BJ (cell line): Measurements from ENCODE around the gene SHMT2. TPM values are rescaled to one million over a fixed set of nuclear protein-coding genes. Genes with fewer than 3 reads are reported as not detected.

Source experiments
- CTCF ChIA-PET: fragments of 350-600 bp; formaldehyde crosslinking; extraction: SDS; loops from one replicate; lab custom pipeline; 2021; ENCODE audit warnings: antibody characterized with exemption, inconsistent platforms; lab: Yijun Ruan, JAX
- POLR2A ChIA-PET: fragments of 300-600 bp; sonication (Branson Sonifier 250); formaldehyde crosslinking; extraction: SDS; loops from one replicate; lab custom pipeline; 2021; ENCODE audit warnings: antibody characterized with exemption; lab: Charles Lee
- DNase-seq: peaks from one replicate; pipeline ENCODE4 v3.0.0-alpha.2; 2011; ENCODE audit warnings: low read depth
- H3K27me3 ChIP-seq: 2 replicates; pipeline ENCODE4 v1.6.0; 2011; ENCODE audit warnings: low read length; ENCODE audit not compliant: control insufficient read depth, insufficient read depth
- H3K36me3 ChIP-seq: 2 replicates; pipeline ENCODE4 v1.5.1; 2011; ENCODE audit warnings: low read length; ENCODE audit not compliant: control insufficient read depth, insufficient read depth
- H3K4me3 ChIP-seq: 2 replicates; pipeline ENCODE4 v1.5.1; 2011; ENCODE audit warnings: low read depth, mild to moderate bottlenecking, control low read depth, low read length
- polyA plus RNA-seq: library from polyadenylated mRNA; depleted of rRNA; stranded (reverse); fragments of >200 nt; gene quantifications from 2 replicates; pipeline ENCODE4 v1.2.3, GENCODE V29; 2011
- TF ChIP-seq, protein P1 (sequence below): IDR thresholded peaks from 2 replicates; pipeline ENCODE4 v1.5.1; 2011; ENCODE audit warnings: low read depth, mild to moderate bottlenecking, control low read depth, inconsistent platforms, low read length, moderate library complexity; ENCODE audit not compliant: insufficient read depth

SHMT2 gene
- polyA plus RNA-seq, 1 experiment: 550 TPM

DNA sequence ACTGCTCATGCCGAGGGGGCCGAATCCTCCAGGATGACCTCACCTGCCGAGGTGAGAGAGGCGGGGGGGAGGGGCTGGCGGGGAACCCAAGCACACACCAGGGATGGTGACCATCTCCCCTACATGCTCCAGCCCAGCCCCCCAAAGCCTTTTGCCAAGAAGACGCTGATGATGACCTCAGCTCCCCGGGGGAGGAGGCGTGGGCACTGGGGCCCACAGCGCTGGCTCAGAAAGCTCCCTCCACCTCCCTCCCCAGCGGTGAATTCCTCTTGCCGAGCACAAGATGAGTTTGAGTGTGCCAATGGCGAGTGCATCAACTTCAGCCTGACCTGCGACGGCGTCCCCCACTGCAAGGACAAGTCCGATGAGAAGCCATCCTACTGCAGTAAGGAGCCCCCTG, 36.6 kb upstream of the SHMT2 start:
- Histone ChIP-seq H3K27me3 (no peaks in the 10 kb centered on the region), H3K36me3 (peaks cover 98% of the 10 kb centered on the region), H3K4me3 (no peak overlapping the region)
- ChIA-PET CTCF (interaction anchor here (0.6 to 1.6 kb wide), 4 partner anchors 10 to 51 kb away, joined by 3 to 7 read pairs (median 4); no protein-coding TSS in a partner anchor), POLR2A (no interaction called here)
- TF ChIP-seq, protein P1, sequence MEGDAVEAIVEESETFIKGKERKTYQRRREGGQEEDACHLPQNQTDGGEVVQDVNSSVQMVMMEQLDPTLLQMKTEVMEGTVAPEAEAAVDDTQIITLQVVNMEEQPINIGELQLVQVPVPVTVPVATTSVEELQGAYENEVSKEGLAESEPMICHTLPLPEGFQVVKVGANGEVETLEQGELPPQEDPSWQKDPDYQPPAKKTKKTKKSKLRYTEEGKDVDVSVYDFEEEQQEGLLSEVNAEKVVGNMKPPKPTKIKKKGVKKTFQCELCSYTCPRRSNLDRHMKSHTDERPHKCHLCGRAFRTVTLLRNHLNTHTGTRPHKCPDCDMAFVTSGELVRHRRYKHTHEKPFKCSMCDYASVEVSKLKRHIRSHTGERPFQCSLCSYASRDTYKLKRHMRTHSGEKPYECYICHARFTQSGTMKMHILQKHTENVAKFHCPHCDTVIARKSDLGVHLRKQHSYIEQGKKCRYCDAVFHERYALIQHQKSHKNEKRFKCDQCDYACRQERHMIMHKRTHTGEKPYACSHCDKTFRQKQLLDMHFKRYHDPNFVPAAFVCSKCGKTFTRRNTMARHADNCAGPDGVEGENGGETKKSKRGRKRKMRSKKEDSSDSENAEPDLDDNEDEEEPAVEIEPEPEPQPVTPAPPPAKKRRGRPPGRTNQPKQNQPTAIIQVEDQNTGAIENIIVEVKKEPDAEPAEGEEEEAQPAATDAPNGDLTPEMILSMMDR: no peak
- no peak for DNase-seq

- Histone ChIP-seq H3K4me3 (no peak overlapping the region), H3K36me3 (peaks cover 98% of the 10 kb centered on the region), H3K27me3 (no peaks in the 10 kb centered on the region)
- DNase-seq: no peak
- POLR2A ChIA-PET: no interaction called here
- TF ChIP-seq, protein P1: no peak
- CTCF ChIA-PET: interaction anchor here (0.6 to 1.6 kb wide), 6 partner anchors 11 to 81 kb away, joined by 3 to 7 read pairs (median 4); no protein-coding TSS in a partner anchor
These were observed 35.7 kb upstream of the SHMT2 start for GRCh38 chr12:57193706-57194245.

DNA sequence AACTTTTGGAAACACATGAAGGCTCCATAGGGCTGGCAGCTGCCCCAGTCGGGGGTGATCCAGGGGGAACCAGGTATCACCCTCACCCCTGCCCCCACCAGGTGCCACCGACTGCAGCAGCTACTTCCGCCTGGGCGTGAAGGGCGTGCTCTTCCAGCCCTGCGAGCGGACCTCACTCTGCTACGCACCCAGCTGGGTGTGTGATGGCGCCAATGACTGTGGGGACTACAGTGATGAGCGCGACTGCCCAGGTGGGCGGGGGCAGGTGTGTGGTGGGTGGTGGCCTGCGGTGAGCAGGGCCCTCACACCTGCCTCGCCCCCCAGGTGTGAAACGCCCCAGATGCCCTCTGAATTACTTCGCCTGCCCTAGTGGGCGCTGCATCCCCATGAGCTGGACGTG, 35.3 kb upstream of the SHMT2 start:
- peaks cover 98% of the 10 kb centered on the region for H3K36me3 ChIP-seq
- no peak overlapping the region for H3K4me3 ChIP-seq
- TF ChIP-seq, protein P1: no peak
- no peaks in the 10 kb centered on the region for H3K27me3 ChIP-seq
- ChIA-PET POLR2A (no interaction called here), CTCF (interaction anchor here (0.6 to 1.2 kb wide), 3 partner anchors 20 to 82 kb away, joined by 3 to 4 read pairs (median 3); no protein-coding TSS in a partner anchor)
- no peak for DNase-seq

DNA sequence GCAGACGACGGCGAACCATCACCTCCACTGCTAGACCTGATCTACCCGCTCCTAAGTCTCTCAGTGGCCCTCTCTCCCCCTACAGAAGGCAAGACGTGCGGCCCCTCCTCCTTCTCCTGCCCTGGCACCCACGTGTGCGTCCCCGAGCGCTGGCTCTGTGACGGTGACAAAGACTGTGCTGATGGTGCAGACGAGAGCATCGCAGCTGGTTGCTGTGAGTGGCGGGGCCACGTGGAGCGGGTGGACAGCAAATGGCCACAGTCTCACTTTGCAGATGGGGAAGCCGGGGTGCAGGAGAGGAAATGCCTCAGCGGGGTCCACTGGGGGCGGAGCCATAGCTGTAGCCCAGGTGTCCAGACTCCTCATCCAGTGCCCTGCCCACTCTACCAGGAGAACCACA, 34.3 kb upstream of the SHMT2 start:
- TF ChIP-seq, protein P1: no peak
- Histone ChIP-seq H3K27me3 (no peaks in the 10 kb centered on the region), H3K4me3 (no peak overlapping the region), H3K36me3 (peaks cover 99% of the 10 kb centered on the region)
- DNase-seq: no peak
- CTCF ChIA-PET: interaction anchor here (0.6 to 4.8 kb wide), 4 partner anchors 12 to 266 kb away, joined by 3 to 33 read pairs (median 5); no protein-coding TSS in a partner anchor
- POLR2A ChIA-PET: no interaction called here

DNA sequence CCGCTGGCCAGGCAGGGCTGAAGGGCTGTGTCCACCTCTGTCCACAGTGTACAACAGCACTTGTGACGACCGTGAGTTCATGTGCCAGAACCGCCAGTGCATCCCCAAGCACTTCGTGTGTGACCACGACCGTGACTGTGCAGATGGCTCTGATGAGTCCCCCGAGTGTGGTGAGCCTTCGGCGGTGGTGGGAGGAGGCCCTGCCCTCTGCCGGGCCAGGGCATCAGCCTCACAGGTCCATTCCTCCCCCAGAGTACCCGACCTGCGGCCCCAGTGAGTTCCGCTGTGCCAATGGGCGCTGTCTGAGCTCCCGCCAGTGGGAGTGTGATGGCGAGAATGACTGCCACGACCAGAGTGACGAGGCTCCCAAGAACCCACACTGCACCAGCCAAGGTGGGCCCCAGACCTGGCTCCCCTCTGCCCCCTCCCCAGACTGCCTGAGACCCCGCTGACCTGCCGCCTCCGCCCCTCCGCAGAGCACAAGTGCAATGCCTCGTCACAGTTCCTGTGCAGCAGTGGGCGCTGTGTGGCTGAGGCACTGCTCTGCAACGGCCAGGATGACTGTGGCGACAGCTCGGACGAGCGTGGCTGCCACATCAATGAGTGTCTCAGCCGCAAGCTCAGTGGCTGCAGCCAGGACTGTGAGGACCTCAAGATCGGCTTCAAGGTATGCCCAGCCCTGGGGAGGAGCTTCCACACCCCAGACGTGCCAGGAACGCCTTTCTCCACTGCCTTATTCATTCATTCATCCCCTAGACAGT, 33.7 kb upstream of the SHMT2 start:
- DNase-seq: no peak
- Histone ChIP-seq H3K4me3 (no peak overlapping the region), H3K27me3 (no peaks in the 10 kb centered on the region), H3K36me3 (peaks cover 98% of the 10 kb centered on the region)
- ChIA-PET CTCF (interaction anchor here (0.6 to 4.8 kb wide), 6 partner anchors 12 to 265 kb away, joined by 3 to 33 read pairs (median 4); no protein-coding TSS in a partner anchor), POLR2A (no interaction called here)
- TF ChIP-seq, protein P1: no peak
